Heart right ventricle (tissue), 16 donors: ENCODE measurements around the gene DDX1. TPM values are rescaled to one million over a fixed set of nuclear protein-coding genes. Genes with fewer than 3 reads are reported as not detected.

Source experiments
- ATAC-seq, 8 donors: fragments of 200-7000 bp; cut with Tn5 transposase; one replicate each; pipeline ENCODE4 v1.9.1; 2020; ENCODE audit warnings: mild to moderate bottlenecking in 8 of 8, moderate library complexity in 8 of 8, moderate number of reproducible peaks in 1 of 8
- DNase-seq, 2 donors: peaks; one replicate each; pipeline ENCODE4 v3.0.0-alpha.2; 2020
- H3K27ac ChIP-seq, 10 donors: fragments of 200-600 bp; sonication (generic) in 2 of 10; one replicate each; pipeline versions ENCODE4 v1.5.0 to v1.8.0; 2020 to 2022; ENCODE audit warnings: mild to moderate bottlenecking in 3 of 10
- H3K27me3 ChIP-seq, 7 donors: fragments of 200-600 bp; one replicate each; pipeline ENCODE4 v1.8.0; 2021 to 2022; ENCODE audit warnings: mild to moderate bottlenecking in 2 of 7
- H3K36me3 ChIP-seq, 9 donors: fragments of 200-600 bp; sonication (generic) in 1 of 9; one replicate each; pipeline versions ENCODE4 v1.5.0 to v1.8.0; 2020 to 2022; ENCODE audit warnings: mild to moderate bottlenecking in 2 of 9
- H3K4me1 ChIP-seq, 9 donors: fragments of 200-600 bp; sonication (generic) in 1 of 9; one replicate each; pipeline versions ENCODE4 v1.5.0 to v1.8.0; 2020 to 2022; ENCODE audit warnings: mild to moderate bottlenecking in 4 of 9
- H3K4me3 ChIP-seq, 10 donors: fragments of 200-600 bp; sonication (generic) in 2 of 10; one replicate each; pipeline versions ENCODE4 v1.5.0 to v1.8.0; 2020 to 2022; ENCODE audit warnings: mild to moderate bottlenecking in 7 of 10, moderate library complexity in 2 of 10
- H3K9me3 ChIP-seq, 11 donors: fragments of 200-600 bp in 10 of 11; sonication (generic) in 2 of 11; one replicate each; pipeline versions ENCODE4 v1.5.0 to v1.8.0; 2013 to 2022; ENCODE audit warnings: mild to moderate bottlenecking in 2 of 11, control low read depth in 1 of 11, moderate library complexity in 1 of 11
- CTCF ChIP-seq, 9 donors: fragments of 200-600 bp; sonication (generic) in 2 of 9; IDR thresholded peaks; one replicate each; pipeline versions ENCODE4 v1.5.0 to v1.8.0; 2021 to 2022; ENCODE audit warnings: antibody characterized with exemption in 9 of 9, mild to moderate bottlenecking in 5 of 9, moderate library complexity in 1 of 9
- WGBS, 2 donors: extraction: QIAGEN DNeasy Blood & Tissue Kit; methylation state at CpG; one replicate each; pipeline ENCODE4 v1.1.7; 2013; ENCODE audit warnings: inconsistent platforms in 1 of 2; 5-methylcytosine and 5-hydroxymethylcytosine counted together
- intact Hi-C, 10 donors: fragments of 100-400 bp; cut with DNase I; formaldehyde crosslinking; loops; one replicate each; pipeline versions ENCODE4 v1.11.1 to v1.14.2; 2022
- polyA plus RNA-seq, 2 donors: library from polyadenylated mRNA; stranded (reverse); fragments of 200-250 nt; gene quantifications; one replicate each; pipeline ENCODE4 v1.2.3, GENCODE V29; 2013
- total RNA-seq, 10 donors: library from RNA; stranded (reverse); fragmentation: NEBNext Ultra II Directional in 3 of 10; extraction: Animal tissue kit (Norgen Biotek cat#: 25700) in 3 of 10; gene quantifications; one replicate each; pipeline versions ENCODE4 v1.2.1 to v1.2.4, GENCODE V29; 2021 to 2023
- donor health status: Arrhythmogenic right ventricular cardiomyopathy.
- donor health status: ischemic (EF 13 %, LVEDD 7.1; RV severe dilation, severe dysfunction).
- donor health status: healthy with polysubstance abuse.
- donor health status: DM: no; HTN: yes; CAD: no.
- donor health status: DM: no; HTN: no; CAD: no.
- donor health status: ischemic (EF 25% LVEDD 6.9; RV normal size, moderate dysfunction).
- donor health status: ischemic (EF 25% LVEDD 5.7; RV mildly dilated, moderate dysfunction).
- donor health status: healthy.
- donor health status: DM: yes; HTN: yes; CAD: no.
- donor health status: Ischemic cardiomyopathy.
- donor health status: ischemic (EF 35%, LVEDD 5.7; RV mildly dilated, moderate dysfunction).
- donor health status: nonischemic (EF 11% LVEDD 7.7; RV severe dilation, severe dysfunction).
- donor health status: DM: yes; HTN: yes; CAD: no.
- donor health status: PGD.
- donor health status: ischemic (EF 29% LVEDD 5.4; RV normal size, mild dysfunction).
- donor health status: nonischemic (EF 23%, LVEDD 6.1; RV moderate dilation, normal function).

Gene DDX1
- total and polyA plus RNA-seq, 12 donors, result 80.1 to 183 (median 157) TPM

- TF ChIP-seq CTCF (IDR thresholded peaks at IDR 0.05), result no peak
- no peak for ATAC-seq
- Histone ChIP-seq H3K4me3 (peak overlapping the region in 3 of 10 donors; percentile 65 to 77 (median 77)), H3K4me1 (peaks cover 0 to 36% (median 27%) of the 10 kb centered on the region in 9 donors), H3K27me3 (peaks cover 0 to 6% (median 0%) of the 10 kb centered on the region in 7 donors), H3K36me3 (no peaks in the 10 kb centered on the region), H3K9me3 (no peaks in the 10 kb centered on the region), H3K27ac (peak overlapping the region in 2 of 10 donors; percentile 83 to 87)
- intact Hi-C loops, result no loop called here
- WGBS, 2 donors, result 77 to 81% methylated on average over 6 of the region's 6 CpGs
- DNase-seq, result no peak
Measured at GRCh38 chr2:15562354-15563031, 29.2 kb upstream of the DDX1 start.

- peaks cover 0 to 26% (median 21%) of the 10 kb centered on the region in 9 donors for H3K4me1 ChIP-seq
- intact Hi-C loops, result no loop called here
- no peak overlapping the region for H3K27ac ChIP-seq
- H3K27me3 ChIP-seq, result peaks cover 0 to 6% (median 0%) of the 10 kb centered on the region in 7 donors
- ATAC-seq, result no peak
- no peak overlapping the region for H3K4me3 ChIP-seq
- TF ChIP-seq CTCF (IDR thresholded peaks at IDR 0.05), result no peak
- WGBS, 2 donors, result 87 to 88% methylated on average over 9 of the region's 9 CpGs
- H3K36me3 ChIP-seq, result no peaks in the 10 kb centered on the region
- no peak for DNase-seq
- no peaks in the 10 kb centered on the region for H3K9me3 ChIP-seq
Measured at GRCh38 chr2:15563227-15564100, 28.2 kb upstream of the DDX1 start.

GRCh38 chr2:15565392-15565791 is 26.3 kb upstream of the DDX1 start:
- H3K4me3 ChIP-seq, result no peak overlapping the region
- 79 to 83% methylated on average over 3 of the region's 3 CpGs for WGBS, 2 donors
- no peaks in the 10 kb centered on the region for H3K9me3 ChIP-seq
- DNase-seq (no peak), ATAC-seq (no peak)
- TF ChIP-seq CTCF (IDR thresholded peaks at IDR 0.05), result no peak
- H3K27ac ChIP-seq, result no peak overlapping the region
- peaks cover 0 to 7% (median 5%) of the 10 kb centered on the region in 9 donors for H3K4me1 ChIP-seq
- no peaks in the 10 kb centered on the region for H3K36me3 ChIP-seq
- H3K27me3 ChIP-seq, result peaks cover 0 to 6% (median 0%) of the 10 kb centered on the region in 7 donors
- intact Hi-C loops, result no loop called here

GRCh38 chr2:15565994-15566671 is 25.5 kb upstream of the DDX1 start:
- Histone ChIP-seq H3K9me3 (no peaks in the 10 kb centered on the region), H3K27ac (no peak overlapping the region), H3K4me3 (no peak overlapping the region), H3K27me3 (peaks cover 0 to 6% (median 0%) of the 10 kb centered on the region in 7 donors), H3K36me3 (no peaks in the 10 kb centered on the region), H3K4me1 (peaks cover 0 to 7% (median 4%) of the 10 kb centered on the region in 9 donors)
- TF ChIP-seq CTCF (IDR thresholded peaks at IDR 0.05), result no peak
- DNase-seq (no peak), ATAC-seq (no peak)
- intact Hi-C loops, result no loop called here
- WGBS, 2 donors, result 39 to 45% methylated on average over 2 of the region's 2 CpGs
